Loucy (cell line): ENCODE data around the gene CHD6.
A peak's percentile ranks its signal among the peaks of the same experiment; 100 is the strongest.

Source experiments
- H2AFZ ChIP-seq: fragments of 200-600 bp; sonication (generic); 2 replicates; pipeline ENCODE4 v1.6.0; 2016; ENCODE audit warnings: antibody characterized with exemption, mild to moderate bottlenecking, low read length, moderate library complexity
- H3F3A ChIP-seq: fragments of 200-600 bp; 2 replicates; pipeline ENCODE4 v1.6.0; 2016; ENCODE audit warnings: antibody characterized with exemption, low read depth, mild to moderate bottlenecking
- H3K27me3 ChIP-seq: fragments of 200-600 bp; sonication (generic); 2 replicates; pipeline ENCODE4 v1.6.1; 2014; ENCODE audit warnings: low read length, mild to moderate bottlenecking; ENCODE audit not compliant: insufficient read depth, poor library complexity, severe bottlenecking
- H3K36me3 ChIP-seq: fragments of 200-600 bp; sonication (generic); 2 replicates; pipeline ENCODE4 v1.6.1; 2016; ENCODE audit warnings: low read length; ENCODE audit not compliant: insufficient read depth
- H3K4me1 ChIP-seq: fragments of 200-600 bp; sonication (generic); 2 replicates; pipeline ENCODE4 v1.5.1; 2014; ENCODE audit warnings: low read length, mild to moderate bottlenecking; ENCODE audit not compliant: insufficient read depth, poor library complexity, severe bottlenecking
- H3K4me2 ChIP-seq: fragments of 200-600 bp; sonication (generic); 2 replicates; pipeline ENCODE4 v1.6.0; 2014; ENCODE audit warnings: antibody characterized with exemption, low read length, low read depth, mild to moderate bottlenecking; ENCODE audit not compliant: poor library complexity, severe bottlenecking
- H3K4me3 ChIP-seq: fragments of 200-600 bp; sonication (generic); 2 replicates; pipeline ENCODE4 v1.5.1; 2014; ENCODE audit warnings: low read length, mild to moderate bottlenecking, mixed read lengths; ENCODE audit not compliant: poor library complexity, severe bottlenecking
- H3K79me2 ChIP-seq: fragments of 200-600 bp; sonication (generic); 2 replicates; pipeline ENCODE4 v1.6.1; 2014; ENCODE audit warnings: low read length; ENCODE audit not compliant: insufficient read depth
- H3K9ac ChIP-seq: fragments of 200-600 bp; sonication (generic); 2 replicates; pipeline ENCODE4 v1.6.0; 2014; ENCODE audit warnings: mild to moderate bottlenecking, low read depth, low read length, moderate library complexity; ENCODE audit not compliant: poor library complexity, severe bottlenecking
- H3K9me2 ChIP-seq: fragments of 200-600 bp; sonication (generic); replicated peaks from 2 replicates; pipeline ENCODE4 v1.6.1; 2016; ENCODE audit warnings: low read depth, low read length, mixed read lengths
- H3K9me3 ChIP-seq: fragments of 200-600 bp; sonication (generic); 2 replicates; pipeline ENCODE4 v1.6.1; 2014; ENCODE audit warnings: mild to moderate bottlenecking, antibody characterized with exemption, low read length, low read depth; ENCODE audit not compliant: insufficient read depth
- H4K20me1 ChIP-seq: fragments of 200-600 bp; sonication (generic); 2 replicates; pipeline ENCODE4 v1.6.0; 2014; ENCODE audit warnings: antibody characterized with exemption, low read length, mild to moderate bottlenecking; ENCODE audit not compliant: insufficient read depth, poor library complexity, severe bottlenecking
- EZH2phosphoT487 ChIP-seq: fragments of 200-600 bp; IDR thresholded peaks from 2 replicates; pipeline ENCODE4 v1.6.1; 2018; ENCODE audit warnings: antibody characterized with exemption, mild to moderate bottlenecking, moderate library complexity, borderline replicate concordance
- TF ChIP-seq, protein P1 (sequence below): fragments of 200-600 bp; sonication (generic); conservative IDR thresholded peaks from 2 replicates; pipeline ENCODE4 v1.5.1; 2014; ENCODE audit warnings: mild to moderate bottlenecking, antibody characterized with exemption, low read length

The CHD6 gene

GRCh38 chr20:41425180-41425884 is 192.8 kb downstream of the CHD6 start:
- Histone ChIP-seq H3K9me2 (no peaks in the 10 kb centered on the region), H3K79me2 (no peaks in the 10 kb centered on the region), H3K27me3 (no peaks in the 10 kb centered on the region), H3F3A (0 out of 2 replicates have a peak, but pooled peaks cover 6% of the 10 kb centered on the region), H3K4me1 (peaks cover 41% of the 10 kb centered on the region), H3K9me3 (no peaks in the 10 kb centered on the region), H2AFZ (no peak overlapping the region), H3K4me3 (peak overlapping the region; percentile 17), H3K4me2 (peak overlapping the region; percentile 42), H3K9ac (peak overlapping the region; percentile 15), H3K36me3 (peaks cover 67% of the 10 kb centered on the region), H4K20me1 (no peaks in the 10 kb centered on the region)
- TF ChIP-seq, protein P1, sequence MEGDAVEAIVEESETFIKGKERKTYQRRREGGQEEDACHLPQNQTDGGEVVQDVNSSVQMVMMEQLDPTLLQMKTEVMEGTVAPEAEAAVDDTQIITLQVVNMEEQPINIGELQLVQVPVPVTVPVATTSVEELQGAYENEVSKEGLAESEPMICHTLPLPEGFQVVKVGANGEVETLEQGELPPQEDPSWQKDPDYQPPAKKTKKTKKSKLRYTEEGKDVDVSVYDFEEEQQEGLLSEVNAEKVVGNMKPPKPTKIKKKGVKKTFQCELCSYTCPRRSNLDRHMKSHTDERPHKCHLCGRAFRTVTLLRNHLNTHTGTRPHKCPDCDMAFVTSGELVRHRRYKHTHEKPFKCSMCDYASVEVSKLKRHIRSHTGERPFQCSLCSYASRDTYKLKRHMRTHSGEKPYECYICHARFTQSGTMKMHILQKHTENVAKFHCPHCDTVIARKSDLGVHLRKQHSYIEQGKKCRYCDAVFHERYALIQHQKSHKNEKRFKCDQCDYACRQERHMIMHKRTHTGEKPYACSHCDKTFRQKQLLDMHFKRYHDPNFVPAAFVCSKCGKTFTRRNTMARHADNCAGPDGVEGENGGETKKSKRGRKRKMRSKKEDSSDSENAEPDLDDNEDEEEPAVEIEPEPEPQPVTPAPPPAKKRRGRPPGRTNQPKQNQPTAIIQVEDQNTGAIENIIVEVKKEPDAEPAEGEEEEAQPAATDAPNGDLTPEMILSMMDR = no peak
- TF ChIP-seq EZH2phosphoT487 = no peak

GRCh38 chr20:41424546-41424945 is 193.6 kb downstream of the CHD6 start:
- Histone ChIP-seq H4K20me1 (no peaks in the 10 kb centered on the region), H3K9me2 (no peaks in the 10 kb centered on the region), H3K4me3 (no peak overlapping the region), H3K79me2 (no peaks in the 10 kb centered on the region), H3K27me3 (no peaks in the 10 kb centered on the region), H2AFZ (no peak overlapping the region), H3K4me1 (peaks cover 41% of the 10 kb centered on the region), H3F3A (0 out of 2 replicates have a peak, but pooled peaks cover 6% of the 10 kb centered on the region), H3K9me3 (no peaks in the 10 kb centered on the region), H3K4me2 (peak overlapping the region; percentile 42), H3K9ac (no peak overlapping the region), H3K36me3 (peaks cover 67% of the 10 kb centered on the region)
- TF ChIP-seq, protein P1 = no peak
- no peak for TF ChIP-seq EZH2phosphoT487

- Histone ChIP-seq H2AFZ (no peak overlapping the region), H4K20me1 (no peaks in the 10 kb centered on the region), H3K4me1 (peaks cover 41% of the 10 kb centered on the region), H3K9me2 (no peaks in the 10 kb centered on the region), H3K36me3 (peaks cover 69% of the 10 kb centered on the region), H3K9me3 (no peaks in the 10 kb centered on the region), H3K27me3 (no peaks in the 10 kb centered on the region), H3K9ac (no peak overlapping the region), H3F3A (0 out of 2 replicates have a peak, but pooled peaks cover 6% of the 10 kb centered on the region), H3K79me2 (no peaks in the 10 kb centered on the region), H3K4me2 (no peak overlapping the region), H3K4me3 (no peak overlapping the region)
- TF ChIP-seq, protein P1 = no peak
- no peak for TF ChIP-seq EZH2phosphoT487
Measured at GRCh38 chr20:41424011-41424410, 194.2 kb downstream of the CHD6 start.
